ENCODE data around the gene EFHD1. TPM values are rescaled to one million over a fixed set of nuclear protein-coding genes. Genes with fewer than 3 reads are reported as not detected.

The EFHD1 gene
- total and polyA plus RNA-seq, 2 donors: 0.33 to 14.1 TPM

DNA sequence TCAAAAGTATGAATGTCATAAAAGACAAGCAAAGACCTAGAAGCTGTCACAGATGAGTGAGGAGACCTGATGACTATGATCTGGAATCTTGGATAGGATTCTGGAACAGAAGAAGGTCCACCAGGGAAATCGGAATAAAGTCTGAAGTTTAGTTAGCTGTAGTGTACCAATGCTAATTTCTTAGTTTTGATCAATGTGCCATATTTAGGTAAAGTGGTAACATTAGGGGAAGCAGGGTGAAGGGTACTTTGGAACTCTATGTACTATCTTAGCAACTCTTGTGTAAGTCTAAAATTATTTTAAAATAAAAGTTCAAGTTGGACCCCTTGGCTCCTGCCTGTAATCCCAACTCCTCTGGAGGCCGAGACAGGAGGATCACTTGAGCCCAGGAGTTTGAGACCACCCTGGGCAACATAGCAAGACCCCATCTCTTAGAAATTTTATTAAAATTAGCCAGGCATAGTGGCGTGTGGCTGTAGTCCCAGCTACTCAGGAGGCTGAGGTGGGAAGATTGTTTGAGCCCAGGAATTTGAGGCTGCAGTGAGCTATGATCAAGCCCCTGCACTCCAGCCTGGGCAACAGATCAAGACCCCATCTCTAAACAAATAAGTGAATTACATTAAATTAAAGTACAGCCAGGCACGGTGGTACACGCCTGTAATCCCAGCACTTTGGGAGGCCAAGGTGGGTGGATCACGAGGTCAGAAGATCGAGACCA lies 35.9 kb upstream of the EFHD1 start:
- H3K4me3 ChIP-seq (ENCODE audit: low read length in 2 of 2): no peak overlapping the region
- H3K27me3 ChIP-seq (ENCODE audit: control insufficient read depth in 2 of 2, insufficient read depth in 1 of 2, low read length in 1 of 2): no peaks in the 10 kb centered on the region
- H3K9me3 ChIP-seq (ENCODE audit: control insufficient read depth in 2 of 2, insufficient read depth in 1 of 2, low read length in 1 of 2): no peaks in the 10 kb centered on the region
- no peaks in the 10 kb centered on the region for H3K36me3 ChIP-seq (ENCODE audit: control insufficient read depth in 2 of 2, insufficient read depth in 2 of 2, low read length in 1 of 2)
- H3K27ac ChIP-seq (ENCODE audit: low read depth in 1 of 2, low read length in 1 of 2): no peak overlapping the region
- no peak for DNase-seq (ENCODE audit: low read depth in 6 of 9, low spot score in 9 of 9)
- WGBS: 96% methylated on average over 7 of the region's 7 CpGs
- H3K4me1 ChIP-seq (ENCODE audit: control insufficient read depth in 2 of 2, insufficient read depth in 2 of 2, low read length in 2 of 2): no peaks in the 10 kb centered on the region

DNA sequence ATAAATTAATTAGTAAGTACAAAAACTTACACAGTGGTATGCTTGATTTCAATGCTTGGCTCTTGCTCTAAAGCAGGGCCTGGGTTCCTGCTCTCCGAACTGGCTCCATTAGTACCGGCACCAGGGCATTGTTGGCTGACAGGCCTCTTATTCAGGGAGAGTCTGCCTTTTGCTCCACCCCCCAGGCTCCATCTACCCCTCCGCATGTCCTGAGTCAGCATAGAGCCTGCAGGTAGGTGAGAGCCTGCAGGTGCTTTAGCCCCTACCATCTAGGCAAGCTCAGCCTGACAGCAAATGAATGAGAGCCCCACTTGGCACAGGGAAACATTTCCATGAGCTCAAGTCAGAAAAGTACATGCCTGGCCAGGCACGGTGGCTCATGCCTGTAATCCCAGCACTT lies 35.1 kb upstream of the EFHD1 start:
- H3K27ac ChIP-seq (ENCODE audit: low read depth in 1 of 2, low read length in 1 of 2): no peak overlapping the region
- H3K27me3 ChIP-seq (ENCODE audit: control insufficient read depth in 2 of 2, insufficient read depth in 1 of 2, low read length in 1 of 2): no peaks in the 10 kb centered on the region
- H3K9me3 ChIP-seq (ENCODE audit: control insufficient read depth in 2 of 2, insufficient read depth in 1 of 2, low read length in 1 of 2): no peaks in the 10 kb centered on the region
- H3K4me1 ChIP-seq (ENCODE audit: control insufficient read depth in 2 of 2, insufficient read depth in 2 of 2, low read length in 2 of 2): no peaks in the 10 kb centered on the region
- H3K4me3 ChIP-seq (ENCODE audit: low read length in 2 of 2): no peak overlapping the region
- H3K36me3 ChIP-seq (ENCODE audit: control insufficient read depth in 2 of 2, insufficient read depth in 2 of 2, low read length in 1 of 2): no peaks in the 10 kb centered on the region
- 98% methylated on average over 4 of the region's 4 CpGs for WGBS
- DNase-seq (ENCODE audit: low read depth in 6 of 9, low spot score in 9 of 9): no peak

- H3K27ac ChIP-seq (ENCODE audit: low read depth in 1 of 2, low read length in 1 of 2): no peak overlapping the region
- no peak for DNase-seq (ENCODE audit: low read depth in 6 of 9, low spot score in 9 of 9)
- WGBS: 96% methylated on average over 17 of the region's 17 CpGs
- peaks cover 0 to 8% of the 10 kb centered on the region in 2 donors for H3K27me3 ChIP-seq (ENCODE audit: control insufficient read depth in 2 of 2, insufficient read depth in 1 of 2, low read length in 1 of 2)
- H3K4me3 ChIP-seq (ENCODE audit: low read length in 2 of 2): no peak overlapping the region
- H3K4me1 ChIP-seq (ENCODE audit: control insufficient read depth in 2 of 2, insufficient read depth in 2 of 2, low read length in 2 of 2): no peaks in the 10 kb centered on the region
- no peaks in the 10 kb centered on the region for H3K36me3 ChIP-seq (ENCODE audit: control insufficient read depth in 2 of 2, insufficient read depth in 2 of 2, low read length in 1 of 2)
- no peaks in the 10 kb centered on the region for H3K9me3 ChIP-seq (ENCODE audit: control insufficient read depth in 2 of 2, insufficient read depth in 1 of 2, low read length in 1 of 2)
Measured at GRCh38 chr2:232600053-232600773, 33.2 kb upstream of the EFHD1 start.

DNA sequence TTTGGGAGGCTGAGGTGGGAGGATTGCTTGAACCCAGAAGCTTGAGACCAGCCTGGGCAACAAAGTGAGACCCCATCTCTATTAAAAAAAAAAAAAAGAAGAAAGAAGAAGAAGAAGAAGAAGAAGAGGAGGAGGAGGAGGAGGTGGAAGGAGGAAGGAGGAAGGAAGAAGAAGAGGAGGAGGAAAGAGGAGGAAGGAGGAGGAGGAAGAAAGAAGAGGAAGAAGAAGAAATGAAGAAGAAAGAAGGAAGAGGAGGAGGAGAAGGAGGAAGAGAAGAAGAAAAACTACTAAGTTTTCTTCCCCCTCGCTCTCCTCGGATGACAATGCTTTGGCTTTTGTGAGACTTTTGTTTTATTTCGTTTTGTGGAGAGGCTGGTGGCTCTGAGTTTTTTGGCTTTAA lies 30.1 kb upstream of the EFHD1 start:
- Histone ChIP-seq H3K36me3 (ENCODE audit: control insufficient read depth in 2 of 2, insufficient read depth in 2 of 2, low read length in 1 of 2) (no peaks in the 10 kb centered on the region), H3K27me3 (ENCODE audit: control insufficient read depth in 2 of 2, insufficient read depth in 1 of 2, low read length in 1 of 2) (peaks cover 0 to 17% of the 10 kb centered on the region in 2 donors), H3K4me3 (ENCODE audit: low read length in 2 of 2) (no peak overlapping the region), H3K4me1 (ENCODE audit: control insufficient read depth in 2 of 2, insufficient read depth in 2 of 2, low read length in 2 of 2) (peaks cover 2 to 6% of the 10 kb centered on the region in 2 donors), H3K27ac (ENCODE audit: low read depth in 1 of 2, low read length in 1 of 2) (no peak overlapping the region), H3K9me3 (ENCODE audit: control insufficient read depth in 2 of 2, insufficient read depth in 1 of 2, low read length in 1 of 2) (no peaks in the 10 kb centered on the region)
- DNase-seq (ENCODE audit: low read depth in 6 of 9, low spot score in 9 of 9): no peak
- 69% methylated on average over 3 of the region's 3 CpGs for WGBS

- no peak for DNase-seq (ENCODE audit: low read depth in 6 of 9, low spot score in 9 of 9)
- Histone ChIP-seq H3K27me3 (ENCODE audit: control insufficient read depth in 2 of 2, insufficient read depth in 1 of 2, low read length in 1 of 2) (peaks cover 0 to 17% of the 10 kb centered on the region in 2 donors), H3K4me3 (ENCODE audit: low read length in 2 of 2) (no peak overlapping the region), H3K4me1 (ENCODE audit: control insufficient read depth in 2 of 2, insufficient read depth in 2 of 2, low read length in 2 of 2) (peaks cover 2 to 6% of the 10 kb centered on the region in 2 donors), H3K27ac (ENCODE audit: low read depth in 1 of 2, low read length in 1 of 2) (no peak overlapping the region), H3K36me3 (ENCODE audit: control insufficient read depth in 2 of 2, insufficient read depth in 2 of 2, low read length in 1 of 2) (no peaks in the 10 kb centered on the region), H3K9me3 (ENCODE audit: control insufficient read depth in 2 of 2, insufficient read depth in 1 of 2, low read length in 1 of 2) (no peaks in the 10 kb centered on the region)
- WGBS: 91% methylated on average over 10 of the region's 10 CpGs
Measured at GRCh38 chr2:232604535-232604934, 28.9 kb upstream of the EFHD1 start.

DNA sequence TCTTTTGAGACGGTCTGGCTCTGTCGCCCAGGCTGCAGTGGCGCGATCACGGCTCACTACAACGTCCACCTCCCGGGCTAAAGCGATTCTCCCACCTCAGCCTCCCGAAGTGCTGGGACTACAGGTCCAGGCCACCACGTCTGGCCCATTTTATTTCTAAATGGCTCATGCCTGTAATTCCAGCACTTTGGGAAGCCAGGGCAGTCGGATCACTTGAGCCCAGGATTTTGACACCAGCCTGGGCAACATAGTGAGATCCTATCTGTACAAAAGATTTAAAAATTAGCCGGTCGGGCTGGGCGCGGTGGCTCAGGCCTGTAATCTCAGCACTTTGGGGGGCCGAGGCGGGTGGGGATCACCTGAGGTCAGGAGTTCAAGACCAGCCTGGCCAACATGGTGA lies 26.4 kb upstream of the EFHD1 start:
- peaks cover 2 to 6% of the 10 kb centered on the region in 2 donors for H3K4me1 ChIP-seq (ENCODE audit: control insufficient read depth in 2 of 2, insufficient read depth in 2 of 2, low read length in 2 of 2)
- no peaks in the 10 kb centered on the region for H3K9me3 ChIP-seq (ENCODE audit: control insufficient read depth in 2 of 2, insufficient read depth in 1 of 2, low read length in 1 of 2)
- no peak for DNase-seq (ENCODE audit: low read depth in 6 of 9, low spot score in 9 of 9)
- H3K27me3 ChIP-seq (ENCODE audit: control insufficient read depth in 2 of 2, insufficient read depth in 1 of 2, low read length in 1 of 2): peaks cover 0 to 17% of the 10 kb centered on the region in 2 donors
- H3K4me3 ChIP-seq (ENCODE audit: low read length in 2 of 2): no peak overlapping the region
- no peak overlapping the region for H3K27ac ChIP-seq (ENCODE audit: low read depth in 1 of 2, low read length in 1 of 2)
- H3K36me3 ChIP-seq (ENCODE audit: control insufficient read depth in 2 of 2, insufficient read depth in 2 of 2, low read length in 1 of 2): no peaks in the 10 kb centered on the region
- WGBS: 97% methylated on average over 17 of the region's 17 CpGs

DNA sequence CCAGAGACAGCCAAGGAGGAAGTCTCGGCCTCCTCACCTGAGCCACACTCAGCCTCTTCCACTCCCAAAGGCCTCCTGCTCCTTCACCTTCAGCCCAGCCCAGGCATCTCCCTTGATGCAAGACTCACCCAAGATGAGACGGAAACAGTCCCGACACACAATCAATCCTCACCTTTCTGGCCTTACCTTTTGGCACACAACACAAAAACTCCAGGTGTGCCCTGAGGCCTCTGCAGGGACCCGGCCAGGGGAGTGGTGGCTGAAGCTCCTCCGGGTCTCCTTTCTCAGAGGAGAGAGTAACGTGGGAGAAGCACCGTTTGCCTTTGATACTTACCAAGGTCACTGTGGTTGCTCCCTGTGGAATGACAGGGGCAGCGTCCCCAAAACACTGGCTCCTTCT lies 23.8 kb upstream of the EFHD1 start:
- H3K27me3 ChIP-seq (ENCODE audit: control insufficient read depth in 2 of 2, insufficient read depth in 1 of 2, low read length in 1 of 2): peaks cover 0 to 10% of the 10 kb centered on the region in 2 donors
- 87% methylated on average over 8 of the region's 8 CpGs for WGBS
- H3K9me3 ChIP-seq (ENCODE audit: control insufficient read depth in 2 of 2, insufficient read depth in 1 of 2, low read length in 1 of 2): no peaks in the 10 kb centered on the region
- no peak for DNase-seq (ENCODE audit: low read depth in 6 of 9, low spot score in 9 of 9)
- peaks cover 2 to 6% of the 10 kb centered on the region in 2 donors for H3K4me1 ChIP-seq (ENCODE audit: control insufficient read depth in 2 of 2, insufficient read depth in 2 of 2, low read length in 2 of 2)
- no peaks in the 10 kb centered on the region for H3K36me3 ChIP-seq (ENCODE audit: control insufficient read depth in 2 of 2, insufficient read depth in 2 of 2, low read length in 1 of 2)
- no peak overlapping the region for H3K27ac ChIP-seq (ENCODE audit: low read depth in 1 of 2, low read length in 1 of 2)
- no peak overlapping the region for H3K4me3 ChIP-seq (ENCODE audit: low read length in 2 of 2)

DNA sequence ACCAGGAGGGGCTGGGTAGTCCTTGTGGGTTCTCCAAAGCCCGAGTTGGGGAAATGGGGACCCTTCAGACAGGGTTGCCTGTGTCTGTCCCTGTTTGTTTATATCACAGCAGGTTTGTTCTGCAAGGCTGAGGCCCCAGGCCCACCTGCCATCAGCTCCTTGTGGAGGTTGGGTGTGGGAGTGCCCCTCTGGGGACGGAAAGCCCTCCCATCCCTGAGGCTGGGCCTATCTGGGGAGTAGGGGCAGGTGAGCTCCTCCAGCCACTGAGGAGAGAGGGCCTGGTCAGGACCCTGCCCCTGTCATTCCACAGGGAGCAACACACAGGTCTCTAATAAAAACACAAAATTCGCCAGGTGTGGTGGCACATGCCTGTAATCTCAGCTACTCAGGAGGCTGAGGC lies 23.3 kb upstream of the EFHD1 start:
- no peaks in the 10 kb centered on the region for H3K9me3 ChIP-seq (ENCODE audit: control insufficient read depth in 2 of 2, insufficient read depth in 1 of 2, low read length in 1 of 2)
- peaks cover 2 to 6% of the 10 kb centered on the region in 2 donors for H3K4me1 ChIP-seq (ENCODE audit: control insufficient read depth in 2 of 2, insufficient read depth in 2 of 2, low read length in 2 of 2)
- 86% methylated on average over 3 of the region's 3 CpGs for WGBS
- DNase-seq (ENCODE audit: low read depth in 6 of 9, low spot score in 9 of 9): no peak
- H3K36me3 ChIP-seq (ENCODE audit: control insufficient read depth in 2 of 2, insufficient read depth in 2 of 2, low read length in 1 of 2): no peaks in the 10 kb centered on the region
- H3K27me3 ChIP-seq (ENCODE audit: control insufficient read depth in 2 of 2, insufficient read depth in 1 of 2, low read length in 1 of 2): peaks cover 0 to 9% of the 10 kb centered on the region in 2 donors
- no peak overlapping the region for H3K27ac ChIP-seq (ENCODE audit: low read depth in 1 of 2, low read length in 1 of 2)
- no peak overlapping the region for H3K4me3 ChIP-seq (ENCODE audit: low read length in 2 of 2)

DNA sequence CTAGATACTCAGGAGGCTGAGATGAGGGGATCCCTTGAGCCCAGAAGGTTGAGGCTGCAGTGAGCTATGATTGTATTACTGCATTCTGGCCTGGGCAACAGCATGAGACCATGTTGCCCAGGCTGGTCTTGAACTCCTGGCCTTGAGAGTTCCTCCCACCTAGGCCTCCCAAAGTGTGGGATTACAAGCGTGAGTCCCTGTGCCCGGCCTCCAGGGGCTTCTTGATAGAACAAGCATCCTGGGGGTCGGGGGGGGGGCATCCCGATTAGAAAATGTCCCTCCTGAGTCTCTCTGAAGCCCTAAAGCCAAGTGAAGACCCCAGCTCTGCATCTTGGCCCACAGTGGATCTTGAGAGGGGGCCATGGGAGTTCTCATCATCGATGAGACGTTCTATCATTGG lies 22.3 kb upstream of the EFHD1 start:
- Histone ChIP-seq H3K27ac (ENCODE audit: low read depth in 1 of 2, low read length in 1 of 2) (no peak overlapping the region), H3K9me3 (ENCODE audit: control insufficient read depth in 2 of 2, insufficient read depth in 1 of 2, low read length in 1 of 2) (no peaks in the 10 kb centered on the region), H3K27me3 (ENCODE audit: control insufficient read depth in 2 of 2, insufficient read depth in 1 of 2, low read length in 1 of 2) (peaks cover 0 to 9% of the 10 kb centered on the region in 2 donors), H3K4me1 (ENCODE audit: control insufficient read depth in 2 of 2, insufficient read depth in 2 of 2, low read length in 2 of 2) (peaks cover 2 to 5% of the 10 kb centered on the region in 2 donors), H3K36me3 (ENCODE audit: control insufficient read depth in 2 of 2, insufficient read depth in 2 of 2, low read length in 1 of 2) (no peaks in the 10 kb centered on the region), H3K4me3 (ENCODE audit: low read length in 2 of 2) (no peak overlapping the region)
- 94% methylated on average over 6 of the region's 6 CpGs for WGBS
- no peak for DNase-seq (ENCODE audit: low read depth in 6 of 9, low spot score in 9 of 9)

Data from thymus (tissue), 11 donors.